HepG2 (cell line): Measurements from ENCODE around the gene TGFBR1. TPM values are rescaled to one million over a fixed set of nuclear protein-coding genes. Genes with fewer than 3 reads are reported as not detected.

Source experiments
- BRCA1 ChIP-seq: sonication (generic); formaldehyde crosslinking; IDR thresholded peaks from 2 replicates; pipeline ENCODE4 v1.4.0; 2020; ENCODE audit warnings: missing genetic modification reagents
- CCAR2 ChIP-seq: fragments of 200-400 bp; formaldehyde crosslinking; optimal IDR thresholded peaks from 2 replicates; pipeline ENCODE3; 2018; ENCODE audit warnings: low read depth, mild to moderate bottlenecking, low read length, moderate library complexity
- E2F1 ChIP-seq: sonication (generic); formaldehyde crosslinking; IDR thresholded peaks from 2 replicates; pipeline ENCODE4 v1.5.0; 2020; ENCODE audit warnings: missing genetic modification reagents
- EED ChIP-seq: sonication (generic); formaldehyde crosslinking; IDR thresholded peaks from 2 replicates; pipeline ENCODE4 v1.5.0; 2020; ENCODE audit warnings: mild to moderate bottlenecking, missing genetic modification reagents
- EHMT2 ChIP-seq: fragments of 200-600 bp; sonication (generic); IDR thresholded peaks from 2 replicates; pipeline ENCODE4 v1.7.0; 2017; ENCODE audit warnings: antibody characterized with exemption, low read depth, low read length, borderline replicate concordance
- FOXK2 ChIP-seq: fragments of 450-650 bp; IDR thresholded peaks from 2 replicates; pipeline ENCODE4 v1.6.1; 2016
- GATAD1 ChIP-seq: IDR thresholded peaks from 2 replicates; pipeline ENCODE4 v1.6.1; 2016; ENCODE audit warnings: missing genetic modification reagents, missing compliant biosample characterization
- IRX3 ChIP-seq: sonication (generic); formaldehyde crosslinking; IDR thresholded peaks from 2 replicates; pipeline ENCODE4 v1.8.1; 2023; ENCODE audit warnings: mild to moderate bottlenecking, low read depth, missing genetic modification reagents, borderline replicate concordance
- KLF12 ChIP-seq: sonication (generic); formaldehyde crosslinking; IDR thresholded peaks from 2 replicates; pipeline ENCODE4 v1.4.0; 2020; ENCODE audit warnings: missing genetic modification reagents, borderline replicate concordance
- MAFG ChIP-seq: sonication (generic); formaldehyde crosslinking; IDR thresholded peaks from 2 replicates; pipeline ENCODE4 v1.5.1; 2020; ENCODE audit warnings: mild to moderate bottlenecking, missing genetic modification reagents
- MAFK ChIP-seq, 2 experiments: IDR thresholded peaks in 1 of 2; conservative IDR thresholded peaks in 1 of 2; 2 replicates each; pipeline ENCODE4 v1.6.1; 2011; ENCODE audit warnings: improper control_type of control experiment in 2 of 2, low read length in 2 of 2
- MTA1 ChIP-seq: sonication (generic); formaldehyde crosslinking; IDR thresholded peaks from 2 replicates; pipeline ENCODE4 v1.4.0; 2020; ENCODE audit warnings: missing genetic modification reagents, mild to moderate bottlenecking, borderline replicate concordance
- MTERF4 ChIP-seq: sonication (generic); formaldehyde crosslinking; IDR thresholded peaks from 2 replicates; pipeline ENCODE4 v1.8.0; 2023; ENCODE audit warnings: mild to moderate bottlenecking, missing genetic modification reagents
- NBN ChIP-seq: fragments of 450-650 bp; conservative IDR thresholded peaks from 2 replicates; pipeline ENCODE4 v1.6.1; 2017
- NFE2L2 ChIP-seq: fragments of 150-350 bp; IDR thresholded peaks from 2 replicates; pipeline ENCODE4 v1.6.1; 2014; ENCODE audit warnings: low read length
- NFIB ChIP-seq: sonication (generic); formaldehyde crosslinking; IDR thresholded peaks from 2 replicates; pipeline ENCODE4 v1.9.0; 2021; ENCODE audit warnings: missing genetic modification reagents, mild to moderate bottlenecking, borderline replicate concordance
- POLR2G ChIP-seq: fragments of 200-400 bp; formaldehyde crosslinking; IDR thresholded peaks from 2 replicates; pipeline ENCODE4 v1.6.1; 2018; ENCODE audit warnings: mild to moderate bottlenecking, low read depth, low read length, moderate library complexity
- REPIN1 ChIP-seq: sonication (generic); formaldehyde crosslinking; IDR thresholded peaks from 2 replicates; pipeline ENCODE4 v1.8.0; 2022; ENCODE audit warnings: missing genetic modification reagents, low read depth, mild to moderate bottlenecking, borderline replicate concordance
- RFX1 ChIP-seq: fragments of 450-650 bp; IDR thresholded peaks from 2 replicates; pipeline ENCODE4 v1.6.1; 2017
- SMAD9 ChIP-seq: sonication (generic); formaldehyde crosslinking; IDR thresholded peaks from 2 replicates; pipeline ENCODE4 v1.5.1; 2020; ENCODE audit warnings: mild to moderate bottlenecking, missing genetic modification reagents
- SMC3 ChIP-seq: IDR thresholded peaks from 2 replicates; pipeline ENCODE4 v1.6.1; 2011; ENCODE audit warnings: low read length, improper control_type of control experiment
- SRSF9 ChIP-seq: fragments of 200-400 bp; formaldehyde crosslinking; IDR thresholded peaks from 2 replicates; pipeline ENCODE4 v1.6.1; 2018; ENCODE audit warnings: borderline replicate concordance, mild to moderate bottlenecking, low read depth, low read length; ENCODE audit not compliant: insufficient read depth, poor library complexity, severe bottlenecking
- YY1 ChIP-seq: IDR thresholded peaks from 2 replicates; pipeline ENCODE4 v1.6.1; 2011; ENCODE audit warnings: low read length, low read depth, moderate library complexity, mild to moderate bottlenecking; ENCODE audit not compliant: insufficient read depth, insufficient replicate concordance
- ZNF746 ChIP-seq: sonication (generic); formaldehyde crosslinking; IDR thresholded peaks from 2 replicates; pipeline ENCODE4 v1.8.0; 2022; ENCODE audit warnings: mild to moderate bottlenecking, missing genetic modification reagents
- ZNF766 ChIP-seq: sonication (generic); formaldehyde crosslinking; IDR thresholded peaks from 2 replicates; pipeline ENCODE4 v1.5.0; 2020; ENCODE audit warnings: missing genetic modification reagents, borderline replicate concordance
- polyA plus RNA-seq, 8 experiments: library from polyadenylated mRNA; depleted of rRNA in 3 of 8; stranded (reverse) in 7 of 8; unstranded in 1 of 8; fragments of >200 nt; fragmentation: Illumina TruSeq in 4 of 8; extraction: Trizol in 4 of 8; gene quantifications; 2 replicates each; pipeline versions ENCODE4 v1.2.1 to v1.2.3, GENCODE V29; 2011 to 2016; ENCODE audit warnings: low read depth in 4 of 8, missing spikeins in 1 of 8, mixed read lengths in 1 of 8; ENCODE audit not compliant: insufficient read depth in 1 of 8
- total RNA-seq, 5 experiments: library from RNA; depleted of rRNA; stranded (reverse); fragments of >200 nt; fragmentation: Illumina TruSeq; extraction: Trizol; gene quantifications; 2 replicates each; pipeline ENCODE4 v1.2.3, GENCODE V29; 2016; ENCODE audit warnings: low read depth in 1 of 5
- TF ChIP-seq, protein P1 (sequence below): sonication (generic); formaldehyde crosslinking; IDR thresholded peaks from 2 replicates; pipeline ENCODE4 v1.4.0; 2020; ENCODE audit warnings: mild to moderate bottlenecking, missing genetic modification reagents
- TF ChIP-seq, protein P2 (sequence below): sonication (generic); formaldehyde crosslinking; IDR thresholded peaks from 2 replicates; pipeline ENCODE4 v1.5.1; 2020; ENCODE audit warnings: mild to moderate bottlenecking, missing genetic modification reagents, borderline replicate concordance

The TGFBR1 gene
- total and polyA plus RNA-seq, 2 of the 13 experiments (the other 11 are each of a cell fraction or from before 2014, with no cell fraction given): 16.8 to 23.9 TPM

GRCh38 chr9:99105152-99106043 is 485 bp downstream of the TGFBR1 start (continued):
- TF ChIP-seq MTERF4 (CRISPR knock-in tag): no peak
- TF ChIP-seq, protein P1, sequence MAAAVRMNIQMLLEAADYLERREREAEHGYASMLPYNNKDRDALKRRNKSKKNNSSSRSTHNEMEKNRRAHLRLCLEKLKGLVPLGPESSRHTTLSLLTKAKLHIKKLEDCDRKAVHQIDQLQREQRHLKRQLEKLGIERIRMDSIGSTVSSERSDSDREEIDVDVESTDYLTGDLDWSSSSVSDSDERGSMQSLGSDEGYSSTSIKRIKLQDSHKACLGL (CRISPR knock-in tag): peak; percentile 69; the same call in 1 of the 2 replicates
- no peak for TF ChIP-seq SRSF9
- TF ChIP-seq NBN: no peak
- 0 out of 2 replicates have a peak, but pooled peaks have one; percentile 21 for TF ChIP-seq EED (CRISPR knock-in tag)
- no peak for TF ChIP-seq SMAD9 (CRISPR knock-in tag)
- TF ChIP-seq CCAR2: no peak
- TF ChIP-seq ZNF746 (CRISPR knock-in tag): no peak
- no peak for TF ChIP-seq SMC3
- TF ChIP-seq MAFG (CRISPR knock-in tag): no peak
- TF ChIP-seq KLF12 (CRISPR knock-in tag): no peak
- TF ChIP-seq YY1: peak; percentile 8
- peak; percentile 76; the same call in 1 of the 2 replicates for TF ChIP-seq POLR2G
- 0 out of 2 replicates have a peak, but pooled peaks have one; percentile 41 for TF ChIP-seq MTA1 (CRISPR knock-in tag)
- no peak for TF ChIP-seq GATAD1 (CRISPR knock-in tag)
- TF ChIP-seq RFX1: no peak
- TF ChIP-seq, protein P2, sequence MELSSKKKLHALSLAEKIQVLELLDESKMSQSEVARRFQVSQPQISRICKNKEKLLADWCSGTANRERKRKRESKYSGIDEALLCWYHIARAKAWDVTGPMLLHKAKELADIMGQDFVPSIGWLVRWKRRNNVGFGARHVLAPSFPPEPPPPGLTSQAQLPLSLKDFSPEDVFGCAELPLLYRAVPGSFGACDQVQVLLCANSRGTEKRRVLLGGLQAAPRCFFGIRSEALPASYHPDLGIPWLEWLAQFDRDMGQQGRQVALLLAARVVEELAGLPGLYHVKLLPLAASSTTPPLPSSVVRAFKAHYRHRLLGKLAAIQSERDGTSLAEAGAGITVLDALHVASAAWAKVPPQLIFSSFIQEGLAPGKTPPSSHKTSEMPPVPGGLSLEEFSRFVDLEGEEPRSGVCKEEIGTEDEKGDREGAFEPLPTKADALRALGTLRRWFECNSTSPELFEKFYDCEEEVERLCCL (CRISPR knock-in tag): no peak
- no peak for TF ChIP-seq IRX3
- TF ChIP-seq NFIB (CRISPR knock-in tag): no peak
- TF ChIP-seq EHMT2: no peak
- TF ChIP-seq REPIN1 (CRISPR knock-in tag): no peak
- no peak for TF ChIP-seq BRCA1 (CRISPR knock-in tag)
- TF ChIP-seq E2F1: no peak
- no peak for TF ChIP-seq NFE2L2
- no peak for TF ChIP-seq FOXK2
- no peak for TF ChIP-seq ZNF766 (CRISPR knock-in tag)
- no peak for TF ChIP-seq MAFK (conservative IDR thresholded peaks at IDR 0.05 in 1 of 2, IDR thresholded peaks at IDR 0.05 in 1 of 2; ENCODE audit: low read length in 2 of 2)
